GM23248 (cell line): Measurements from ENCODE around the gene PANX1. TPM values are rescaled to one million over a fixed set of nuclear protein-coding genes. Genes with fewer than 3 reads are reported as not detected.

Experiments used
- DNase-seq: peaks from one replicate; pipeline ENCODE4 v3.0.0-alpha.2; 2015
- H2AFZ ChIP-seq: fragments of 200-600 bp; sonication (generic); 2 replicates; pipeline ENCODE4 v1.6.1; 2016; ENCODE audit warnings: antibody characterized with exemption
- H3F3A ChIP-seq: fragments of 200-600 bp; sonication (generic); 2 replicates; pipeline ENCODE4 v1.6.1; 2016; ENCODE audit warnings: mild to moderate bottlenecking, antibody characterized with exemption, mixed run types; ENCODE audit not compliant: insufficient read depth
- H3K27ac ChIP-seq: fragments of 200-600 bp; sonication (generic); 2 replicates; pipeline ENCODE4 v1.5.1; 2016; ENCODE audit warnings: mild to moderate bottlenecking
- H3K27me3 ChIP-seq: fragments of 200-600 bp; sonication (generic); replicated peaks from 2 replicates; pipeline ENCODE4 v1.6.1; 2016; ENCODE audit warnings: mild to moderate bottlenecking; ENCODE audit not compliant: insufficient read depth
- H3K36me3 ChIP-seq: fragments of 200-600 bp; sonication (generic); 2 replicates; pipeline ENCODE4 v1.6.1; 2016; ENCODE audit warnings: low read depth, mild to moderate bottlenecking
- H3K4me1 ChIP-seq: fragments of 200-600 bp; sonication (generic); 2 replicates; pipeline ENCODE4 v1.6.1; 2016; ENCODE audit warnings: mild to moderate bottlenecking; ENCODE audit not compliant: insufficient read depth
- H3K4me2 ChIP-seq: fragments of 200-600 bp; sonication (generic); one replicate; pipeline ENCODE4 v1.6.1; 2016; ENCODE audit warnings: mild to moderate bottlenecking; ENCODE audit not compliant: unreplicated experiment
- H3K4me3 ChIP-seq: fragments of 200-600 bp; sonication (generic); 2 replicates; pipeline ENCODE4 v1.5.1; 2016; ENCODE audit warnings: mild to moderate bottlenecking
- H3K79me2 ChIP-seq: fragments of 200-600 bp; sonication (generic); 2 replicates; pipeline ENCODE4 v1.6.1; 2016; ENCODE audit warnings: mild to moderate bottlenecking; ENCODE audit not compliant: insufficient read depth
- H3K9ac ChIP-seq: fragments of 200-600 bp; sonication (generic); 2 replicates; pipeline ENCODE4 v1.6.1; 2016; ENCODE audit warnings: mild to moderate bottlenecking
- H3K9me2 ChIP-seq: fragments of 200-600 bp; sonication (generic); 2 replicates; pipeline ENCODE4 v1.6.1; 2016; ENCODE audit warnings: mixed run types, mild to moderate bottlenecking, moderate library complexity; ENCODE audit not compliant: insufficient read depth
- H3K9me3 ChIP-seq: fragments of 200-600 bp; sonication (generic); one replicate; pipeline ENCODE4 v1.6.1; 2017; ENCODE audit warnings: low read depth
- H4K20me1 ChIP-seq: fragments of 200-600 bp; sonication (generic); 2 replicates; pipeline ENCODE4 v1.6.0; 2016; ENCODE audit not compliant: insufficient read depth
- EZH2 ChIP-seq: fragments of 200-600 bp; sonication (generic); IDR thresholded peaks from 2 replicates; pipeline ENCODE4 v1.6.1; 2018; ENCODE audit warnings: antibody characterized with exemption, mild to moderate bottlenecking; ENCODE audit not compliant: insufficient read depth, poor library complexity, severe bottlenecking
- EZH2phosphoT487 ChIP-seq: fragments of 200-600 bp; sonication (generic); IDR thresholded peaks from 2 replicates; pipeline ENCODE4 v1.6.1; 2018; ENCODE audit warnings: antibody characterized with exemption, moderate library complexity, mild to moderate bottlenecking, low read depth; ENCODE audit not compliant: insufficient read depth
- WGBS, 2 experiments: methylation state at CpG; one replicate each; pipeline ENCODE4 v1.1.6; 2015 to 2017; ENCODE audit warnings: low lambda C conversion rate in 2 of 2, low coverage in 1 of 2; ENCODE audit errors: missing lambda C conversion rate in 2 of 2; 5-methylcytosine and 5-hydroxymethylcytosine counted together
- in situ Hi-C: fragments of 300-500 bp; cut with MboI; formaldehyde crosslinking; loops from 2 replicates; pipeline ENCODE4 v1.15.0; 2020
- polyA plus RNA-seq: library from polyadenylated mRNA; unstranded; fragments of >200 nt; fragmentation: Nextera tagmentation; extraction: Ambion mirVana; gene quantifications from 2 replicates; pipeline ENCODE4 v1.2.1, GENCODE V29; 2016
- total RNA-seq: library from RNA; depleted of rRNA; stranded (reverse); fragments of >200 nt; shearing (Covaris generic); gene quantifications from 2 replicates; pipeline ENCODE4 v1.2.3, GENCODE V29; 2014

The PANX1 gene
- total and polyA plus RNA-seq, 2 experiments from 2014 or later = 19.7 to 43.9 TPM

DNA sequence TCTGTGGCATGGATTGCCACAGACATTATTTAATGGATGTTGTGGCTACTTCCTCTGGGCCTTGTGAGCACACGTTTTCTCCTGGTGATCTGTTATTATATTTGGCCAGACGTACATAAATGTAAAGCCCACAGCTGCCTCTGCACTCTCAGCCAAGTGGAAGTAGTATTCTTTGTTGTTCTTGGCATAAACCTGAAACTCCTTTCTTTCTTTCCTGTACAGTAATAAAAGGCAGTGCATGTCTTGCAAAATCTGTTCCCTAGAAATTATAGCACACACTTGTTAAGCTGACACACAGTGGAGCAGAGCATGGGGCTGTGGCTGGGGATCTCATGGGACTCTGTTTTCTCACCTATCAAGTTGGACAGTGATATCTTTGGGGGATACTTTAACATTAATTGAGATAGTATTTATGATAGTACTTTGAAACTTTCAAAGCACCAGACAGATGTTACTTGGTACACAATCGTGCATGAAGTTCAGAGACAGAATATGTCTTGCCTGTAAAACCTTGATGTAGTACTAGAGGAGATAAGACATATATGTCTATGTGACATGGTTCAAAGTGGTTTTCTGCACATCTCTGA is 20.9 kb downstream of the PANX1 start:
- TF ChIP-seq EZH2phosphoT487 = no peak
- TF ChIP-seq EZH2 = no peak
- Histone ChIP-seq H3K4me1 (peaks cover 31% of the 10 kb centered on the region), H3K27ac (no peak overlapping the region), H3K4me3 (no peak overlapping the region), H3F3A (peaks cover 6% of the 10 kb centered on the region; the same call in 1 of the 2 replicates), H3K9ac (no peak overlapping the region), H3K4me2 (no peak overlapping the region), H3K36me3 (no peaks in the 10 kb centered on the region), H3K27me3 (no peaks in the 10 kb centered on the region), H3K79me2 (peaks cover 97% of the 10 kb centered on the region), H3K9me2 (no peaks in the 10 kb centered on the region), H3K9me3 (no peaks in the 10 kb centered on the region), H4K20me1 (peaks cover 6% of the 10 kb centered on the region; the same call in 1 of the 2 replicates), H2AFZ (no peak overlapping the region)
- 59 to 69% methylated on average over 3 of the region's 3 CpGs for WGBS, 2 experiments
- in situ Hi-C loops = no loop called here
- peak; percentile 33 for DNase-seq

- H3F3A ChIP-seq = peaks cover 6% of the 10 kb centered on the region; the same call in 1 of the 2 replicates
- H3K27ac ChIP-seq = no peak overlapping the region
- DNase-seq = no peak
- H3K27me3 ChIP-seq = no peaks in the 10 kb centered on the region
- no peak overlapping the region for H3K9ac ChIP-seq
- H3K4me3 ChIP-seq = no peak overlapping the region
- no peak overlapping the region for H3K4me2 ChIP-seq
- no peak for TF ChIP-seq EZH2
- no peak for TF ChIP-seq EZH2phosphoT487
- peaks cover 31% of the 10 kb centered on the region for H3K4me1 ChIP-seq
- no peak overlapping the region for H2AFZ ChIP-seq
- no peaks in the 10 kb centered on the region for H3K9me2 ChIP-seq
- in situ Hi-C loops = no loop called here
- 95 to 100% methylated on average over 3 of the region's 3 CpGs for WGBS, 2 experiments
- H3K36me3 ChIP-seq = no peaks in the 10 kb centered on the region
- H4K20me1 ChIP-seq = peaks cover 6% of the 10 kb centered on the region; the same call in 1 of the 2 replicates
- H3K9me3 ChIP-seq = no peaks in the 10 kb centered on the region
- peaks cover 97% of the 10 kb centered on the region for H3K79me2 ChIP-seq
Measured at GRCh38 chr11:94150056-94150455, 21.4 kb downstream of the PANX1 start.

GRCh38 chr11:94150704-94151685 is 22.4 kb downstream of the PANX1 start:
- in situ Hi-C loops = no loop called here
- H3K27me3 ChIP-seq = no peaks in the 10 kb centered on the region
- H3K9ac ChIP-seq = no peak overlapping the region
- peaks cover 31% of the 10 kb centered on the region for H3K4me1 ChIP-seq
- no peaks in the 10 kb centered on the region for H3K36me3 ChIP-seq
- peaks cover 6% of the 10 kb centered on the region; the same call in 1 of the 2 replicates for H3F3A ChIP-seq
- H3K9me3 ChIP-seq = no peaks in the 10 kb centered on the region
- H4K20me1 ChIP-seq = peaks cover 6% of the 10 kb centered on the region; the same call in 1 of the 2 replicates
- H3K4me2 ChIP-seq = no peak overlapping the region
- TF ChIP-seq EZH2 = no peak
- TF ChIP-seq EZH2phosphoT487 = no peak
- H2AFZ ChIP-seq = no peak overlapping the region
- no peak overlapping the region for H3K27ac ChIP-seq
- 70 to 78% methylated on average over 4 of the region's 4 CpGs for WGBS, 2 experiments
- H3K79me2 ChIP-seq = peaks cover 96% of the 10 kb centered on the region
- peak; percentile 33 for DNase-seq
- no peak overlapping the region for H3K4me3 ChIP-seq
- H3K9me2 ChIP-seq = no peaks in the 10 kb centered on the region

GRCh38 chr11:94151903-94152677 is 23.4 kb downstream of the PANX1 start:
- no peak overlapping the region for H3K9ac ChIP-seq
- H3K9me2 ChIP-seq = no peaks in the 10 kb centered on the region
- TF ChIP-seq EZH2phosphoT487 (no peak), EZH2 (no peak)
- no peak overlapping the region for H3K4me3 ChIP-seq
- peak overlapping the region; percentile 44 for H3K27ac ChIP-seq
- in situ Hi-C loops = no loop called here
- peak overlapping the region; percentile 20 for H3K4me2 ChIP-seq
- 30% methylated on average over 6 of the region's 6 CpGs for WGBS, 2 experiments
- peaks cover 92% of the 10 kb centered on the region for H3K79me2 ChIP-seq
- peaks cover 6% of the 10 kb centered on the region; the same call in 1 of the 2 replicates for H4K20me1 ChIP-seq
- peak; percentile 94 for DNase-seq
- H3K4me1 ChIP-seq = peaks cover 31% of the 10 kb centered on the region
- no peak overlapping the region for H2AFZ ChIP-seq
- H3K9me3 ChIP-seq = no peaks in the 10 kb centered on the region
- peaks cover 6% of the 10 kb centered on the region; the same call in 1 of the 2 replicates for H3F3A ChIP-seq
- no peaks in the 10 kb centered on the region for H3K27me3 ChIP-seq
- no peaks in the 10 kb centered on the region for H3K36me3 ChIP-seq
